C4-2B (cell line): ENCODE data around the gene LRP1-AS.
A peak's percentile ranks its signal among the peaks of the same experiment; 100 is the strongest.
"Not testable (repeated sequence)": the region's sequence is repeated elsewhere in the genome, so short reads cannot be mapped to it uniquely, and the experiment has no call there.

Source experiments
- H3K27ac ChIP-seq: fragments of 450-650 bp; 2 replicates; pipeline ENCODE4 v1.5.1; 2017
- ZFX ChIP-seq: fragments of 450-650 bp; IDR thresholded peaks from 2 replicates; pipeline ENCODE4 v1.6.1; 2017
- TF ChIP-seq, protein P1 (sequence below): fragments of 450-650 bp; conservative IDR thresholded peaks from 2 replicates; pipeline ENCODE4 v1.5.1; 2017; ENCODE audit warnings: mild to moderate bottlenecking

Gene LRP1-AS

DNA sequence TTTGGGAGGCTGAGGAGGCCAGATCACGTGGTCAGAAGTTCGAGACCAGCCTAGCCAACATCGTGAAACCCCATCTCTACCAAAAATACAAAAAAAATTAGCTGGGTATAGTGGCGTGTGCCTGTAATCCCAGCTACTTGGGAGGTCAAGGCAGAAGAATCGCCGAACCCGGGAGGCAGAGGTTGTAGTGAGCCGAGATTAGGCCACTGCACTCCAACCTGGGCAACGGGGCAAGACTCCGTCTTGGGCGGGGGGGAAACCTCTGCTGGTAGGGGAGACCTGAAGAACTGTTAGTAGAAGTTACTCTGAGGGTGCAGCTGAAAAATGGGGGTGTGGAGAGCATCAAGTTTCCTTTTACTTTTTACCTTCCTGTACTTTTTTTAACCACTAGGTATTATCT is 21.4 kb downstream of the LRP1-AS start:
- TF ChIP-seq ZFX, result no peak
- TF ChIP-seq, protein P1, sequence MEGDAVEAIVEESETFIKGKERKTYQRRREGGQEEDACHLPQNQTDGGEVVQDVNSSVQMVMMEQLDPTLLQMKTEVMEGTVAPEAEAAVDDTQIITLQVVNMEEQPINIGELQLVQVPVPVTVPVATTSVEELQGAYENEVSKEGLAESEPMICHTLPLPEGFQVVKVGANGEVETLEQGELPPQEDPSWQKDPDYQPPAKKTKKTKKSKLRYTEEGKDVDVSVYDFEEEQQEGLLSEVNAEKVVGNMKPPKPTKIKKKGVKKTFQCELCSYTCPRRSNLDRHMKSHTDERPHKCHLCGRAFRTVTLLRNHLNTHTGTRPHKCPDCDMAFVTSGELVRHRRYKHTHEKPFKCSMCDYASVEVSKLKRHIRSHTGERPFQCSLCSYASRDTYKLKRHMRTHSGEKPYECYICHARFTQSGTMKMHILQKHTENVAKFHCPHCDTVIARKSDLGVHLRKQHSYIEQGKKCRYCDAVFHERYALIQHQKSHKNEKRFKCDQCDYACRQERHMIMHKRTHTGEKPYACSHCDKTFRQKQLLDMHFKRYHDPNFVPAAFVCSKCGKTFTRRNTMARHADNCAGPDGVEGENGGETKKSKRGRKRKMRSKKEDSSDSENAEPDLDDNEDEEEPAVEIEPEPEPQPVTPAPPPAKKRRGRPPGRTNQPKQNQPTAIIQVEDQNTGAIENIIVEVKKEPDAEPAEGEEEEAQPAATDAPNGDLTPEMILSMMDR, result no peak
- H3K27ac ChIP-seq, result no peak overlapping the region

DNA sequence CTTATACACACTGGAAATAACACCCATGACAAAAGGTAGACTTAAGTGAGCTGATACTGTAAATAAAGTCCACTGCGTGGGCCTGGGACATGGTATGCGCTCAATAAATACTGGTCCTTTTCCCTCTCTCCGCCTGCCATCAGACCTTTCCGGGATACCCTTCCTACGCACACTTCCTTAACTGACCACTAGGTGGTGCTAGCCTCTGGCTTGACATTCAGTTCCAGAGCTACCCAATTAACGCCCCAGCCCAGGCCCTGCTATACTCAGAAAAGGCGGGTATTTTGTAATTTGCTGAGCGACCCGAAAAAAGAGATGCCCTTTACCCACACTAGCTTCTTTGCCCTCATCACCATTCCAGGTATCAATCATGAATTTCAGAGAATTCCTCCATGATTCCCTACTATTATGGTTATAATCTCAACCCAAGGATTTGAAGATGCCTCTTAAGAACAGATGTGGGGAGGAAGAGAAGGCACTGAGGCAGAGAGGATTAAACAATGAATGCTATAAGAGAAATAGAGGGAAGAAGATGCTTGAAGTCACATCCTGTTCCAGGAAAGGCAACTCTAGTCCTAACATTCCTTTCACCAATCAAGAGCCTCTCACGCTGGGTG is 23.1 kb downstream of the LRP1-AS start:
- H3K27ac ChIP-seq, result no peak overlapping the region
- TF ChIP-seq ZFX, result no peak
- TF ChIP-seq, protein P1, result peak; percentile 98

DNA sequence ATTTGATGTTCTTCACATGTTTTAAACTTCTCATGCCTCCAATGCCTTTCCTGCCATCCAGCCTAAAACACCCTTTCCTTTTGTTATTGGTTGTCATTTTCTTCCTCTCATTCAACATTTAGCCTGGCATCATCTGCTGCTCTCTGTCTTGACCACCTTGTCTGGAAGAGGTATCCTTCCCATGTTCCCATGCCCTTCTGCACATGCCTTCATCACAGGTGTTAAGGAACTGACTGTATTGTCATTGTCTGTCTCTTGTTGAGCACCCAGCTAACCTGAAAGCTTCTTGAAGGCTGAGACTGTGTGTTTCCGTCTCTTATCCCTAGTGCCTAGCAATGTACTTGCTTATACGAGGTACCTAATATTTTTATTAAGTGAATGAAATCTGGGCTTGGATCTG is 23.6 kb downstream of the LRP1-AS start:
- no peak overlapping the region for H3K27ac ChIP-seq
- TF ChIP-seq, protein P1, result no peak
- no peak for TF ChIP-seq ZFX

- H3K27ac ChIP-seq, result not testable (repeated sequence)
Observed at GRCh38 chr12:57120718-57121117, 26.7 kb downstream of the LRP1-AS start.

GRCh38 chr12:57119294-57120085 is 27.9 kb downstream of the LRP1-AS start:
- peak overlapping the region; percentile 6; the same call in 1 of the 2 replicates for H3K27ac ChIP-seq
- no peak for TF ChIP-seq ZFX
- TF ChIP-seq, protein P1, result no peak

DNA sequence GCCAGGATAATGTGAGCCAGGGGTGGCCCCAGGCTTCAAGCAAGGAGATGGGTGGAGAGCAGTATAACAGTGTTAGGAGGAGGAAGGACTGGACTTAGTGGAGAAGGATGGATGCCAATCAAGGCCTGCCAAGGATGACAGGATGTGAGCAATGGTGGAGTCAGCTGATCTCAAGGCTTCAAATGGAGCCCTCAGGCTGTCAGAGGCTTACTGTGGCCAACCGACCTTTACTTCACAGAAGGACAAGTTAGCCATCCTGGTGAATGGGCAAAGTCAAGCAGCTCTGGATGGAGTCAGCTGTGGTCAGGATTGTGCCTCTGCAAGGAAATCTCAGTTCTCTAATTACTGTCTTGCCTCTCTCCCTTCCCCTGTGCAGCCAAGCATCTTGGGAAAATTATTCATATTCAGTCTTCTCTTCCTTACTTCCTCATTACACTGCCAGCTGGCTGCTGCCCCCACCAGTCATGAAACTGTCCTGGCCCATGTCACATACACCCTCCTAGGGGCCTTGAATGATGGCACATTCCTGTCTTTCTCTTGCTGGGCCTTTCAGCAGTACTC is 28.6 kb downstream of the LRP1-AS start:
- TF ChIP-seq ZFX, result no peak
- TF ChIP-seq, protein P1, result no peak
- peak overlapping the region; percentile 6; the same call in 1 of the 2 replicates for H3K27ac ChIP-seq

- TF ChIP-seq, protein P1, result no peak
- TF ChIP-seq ZFX, result no peak
- no peak overlapping the region for H3K27ac ChIP-seq
Observed at GRCh38 chr12:57116580-57117281, 30.7 kb downstream of the LRP1-AS start.
